HEK293 (cell line): ENCODE results near the gene CUEDC1.

Source experiments
- FEZF1 ChIP-seq: fragments of 450-650 bp; formaldehyde crosslinking; IDR thresholded peaks from 2 replicates; pipeline ENCODE4 v1.5.1; 2016; ENCODE audit warnings: missing biosample characterization, missing genetic modification characterization
- GFI1B ChIP-seq: fragments of 450-650 bp; formaldehyde crosslinking; IDR thresholded peaks from 2 replicates; pipeline ENCODE4 v1.5.1; 2016; ENCODE audit warnings: missing biosample characterization, missing genetic modification characterization
- HOXC10 ChIP-seq: sonication (generic); formaldehyde crosslinking; IDR thresholded peaks from 2 replicates; pipeline ENCODE4 v1.8.1; 2023; ENCODE audit warnings: mild to moderate bottlenecking, missing genetic modification reagents
- ZBTB8A ChIP-seq: fragments of 450-650 bp; formaldehyde crosslinking; IDR thresholded peaks from 2 replicates; pipeline ENCODE4 v1.5.1; 2016; ENCODE audit warnings: missing biosample characterization, missing genetic modification characterization
- ZFP3 ChIP-seq: fragments of 450-650 bp; formaldehyde crosslinking; IDR thresholded peaks from 2 replicates; pipeline ENCODE4 v1.5.1; 2016; ENCODE audit warnings: low read depth, missing biosample characterization, missing genetic modification characterization
- ZNF121 ChIP-seq: fragments of 450-650 bp; formaldehyde crosslinking; IDR thresholded peaks from 2 replicates; pipeline ENCODE4 v1.5.1; 2016; ENCODE audit warnings: missing biosample characterization, missing genetic modification characterization
- ZNF140 ChIP-seq: fragments of 450-650 bp; formaldehyde crosslinking; IDR thresholded peaks from 2 replicates; pipeline ENCODE4 v1.5.1; 2016; ENCODE audit warnings: missing biosample characterization, missing genetic modification characterization
- ZNF175 ChIP-seq: fragments of 450-650 bp; formaldehyde crosslinking; IDR thresholded peaks from 2 replicates; pipeline ENCODE4 v1.5.1; 2016; ENCODE audit warnings: missing biosample characterization, missing genetic modification characterization
- ZNF2 ChIP-seq: fragments of 450-650 bp; formaldehyde crosslinking; IDR thresholded peaks from 2 replicates; pipeline ENCODE4 v1.5.1; 2016; ENCODE audit warnings: missing biosample characterization, missing genetic modification characterization
- ZNF292 ChIP-seq: fragments of 450-650 bp; formaldehyde crosslinking; IDR thresholded peaks from 2 replicates; pipeline ENCODE4 v1.5.1; 2016; ENCODE audit warnings: low read depth, missing biosample characterization, missing genetic modification characterization, borderline replicate concordance
- ZNF335 ChIP-seq: fragments of 450-650 bp; formaldehyde crosslinking; conservative IDR thresholded peaks from 2 replicates; pipeline ENCODE4 v1.5.1; 2016; ENCODE audit warnings: missing biosample characterization, missing genetic modification characterization
- ZNF548 ChIP-seq: fragments of 450-650 bp; formaldehyde crosslinking; IDR thresholded peaks from 2 replicates; pipeline ENCODE4 v1.5.1; 2016; ENCODE audit warnings: missing biosample characterization, missing genetic modification characterization
- ZNF560 ChIP-seq: fragments of 450-650 bp; formaldehyde crosslinking; IDR thresholded peaks from 2 replicates; pipeline ENCODE4 v1.5.1; 2017; ENCODE audit warnings: missing biosample characterization, missing genetic modification characterization, borderline replicate concordance
- ZNF600 ChIP-seq: fragments of 450-650 bp; formaldehyde crosslinking; IDR thresholded peaks from 2 replicates; pipeline ENCODE4 v1.5.1; 2016; ENCODE audit warnings: missing biosample characterization, missing genetic modification characterization
- ZNF76 ChIP-seq: fragments of 450-650 bp; formaldehyde crosslinking; IDR thresholded peaks from 2 replicates; pipeline ENCODE4; 2016; ENCODE audit warnings: low read depth, missing biosample characterization, missing genetic modification characterization, borderline replicate concordance
- TF ChIP-seq, protein P1 (sequence below): fragments of 450-650 bp; formaldehyde crosslinking; conservative IDR thresholded peaks from 2 replicates; pipeline ENCODE4 v1.5.1; 2016; ENCODE audit warnings: low read depth, missing biosample characterization, missing genetic modification characterization
- TF ChIP-seq, protein P2 (sequence below): fragments of 450-650 bp; formaldehyde crosslinking; IDR thresholded peaks from 2 replicates; pipeline ENCODE4 v1.5.1; 2016; ENCODE audit warnings: missing biosample characterization, missing genetic modification characterization
- TF ChIP-seq, protein P3 (sequence below): fragments of 450-650 bp; formaldehyde crosslinking; IDR thresholded peaks from 2 replicates; pipeline ENCODE4 v1.5.1; 2016; ENCODE audit warnings: missing biosample characterization, missing genetic modification characterization
- TF ChIP-seq, protein P4 (sequence below): fragments of 450-650 bp; formaldehyde crosslinking; IDR thresholded peaks from 2 replicates; pipeline ENCODE4 v1.5.0; 2017; ENCODE audit warnings: missing biosample characterization, missing genetic modification characterization, borderline replicate concordance
- TF ChIP-seq, protein P5 (sequence below): fragments of 450-650 bp; IDR thresholded peaks from 2 replicates; pipeline ENCODE4 v1.5.1; 2018; ENCODE audit warnings: missing biosample characterization, missing genetic modification characterization
- TF ChIP-seq, protein P6 (sequence below): fragments of 450-650 bp; formaldehyde crosslinking; IDR thresholded peaks from 2 replicates; pipeline ENCODE4 v1.5.1; 2016; ENCODE audit warnings: missing biosample characterization, missing genetic modification characterization
- TF ChIP-seq, protein P7 (sequence below): fragments of 450-650 bp; formaldehyde crosslinking; optimal IDR thresholded peaks from 2 replicates; pipeline ENCODE3; 2016; ENCODE audit warnings: missing biosample characterization, mild to moderate bottlenecking, missing genetic modification characterization
- TF ChIP-seq, protein P8 (sequence below): fragments of 450-650 bp; formaldehyde crosslinking; IDR thresholded peaks from 2 replicates; pipeline ENCODE4 v1.5.1; 2016; ENCODE audit warnings: missing biosample characterization, missing genetic modification characterization

CUEDC1 gene

DNA sequence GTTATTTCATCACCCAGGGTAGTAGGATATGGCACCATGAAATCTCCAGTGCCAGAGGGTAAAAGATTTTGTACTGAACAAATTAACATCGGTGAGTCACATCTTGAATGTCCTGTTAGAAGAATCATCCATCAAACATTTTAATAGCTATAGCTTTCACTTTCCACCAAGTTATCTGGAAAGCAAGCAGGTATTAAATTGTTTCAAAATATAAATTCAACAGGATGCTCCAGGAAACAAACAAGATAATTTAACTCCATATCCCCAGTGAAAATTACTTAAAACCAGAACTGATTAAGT is 30.4 kb upstream of the CUEDC1 start (continued):
- TF ChIP-seq, protein P1, sequence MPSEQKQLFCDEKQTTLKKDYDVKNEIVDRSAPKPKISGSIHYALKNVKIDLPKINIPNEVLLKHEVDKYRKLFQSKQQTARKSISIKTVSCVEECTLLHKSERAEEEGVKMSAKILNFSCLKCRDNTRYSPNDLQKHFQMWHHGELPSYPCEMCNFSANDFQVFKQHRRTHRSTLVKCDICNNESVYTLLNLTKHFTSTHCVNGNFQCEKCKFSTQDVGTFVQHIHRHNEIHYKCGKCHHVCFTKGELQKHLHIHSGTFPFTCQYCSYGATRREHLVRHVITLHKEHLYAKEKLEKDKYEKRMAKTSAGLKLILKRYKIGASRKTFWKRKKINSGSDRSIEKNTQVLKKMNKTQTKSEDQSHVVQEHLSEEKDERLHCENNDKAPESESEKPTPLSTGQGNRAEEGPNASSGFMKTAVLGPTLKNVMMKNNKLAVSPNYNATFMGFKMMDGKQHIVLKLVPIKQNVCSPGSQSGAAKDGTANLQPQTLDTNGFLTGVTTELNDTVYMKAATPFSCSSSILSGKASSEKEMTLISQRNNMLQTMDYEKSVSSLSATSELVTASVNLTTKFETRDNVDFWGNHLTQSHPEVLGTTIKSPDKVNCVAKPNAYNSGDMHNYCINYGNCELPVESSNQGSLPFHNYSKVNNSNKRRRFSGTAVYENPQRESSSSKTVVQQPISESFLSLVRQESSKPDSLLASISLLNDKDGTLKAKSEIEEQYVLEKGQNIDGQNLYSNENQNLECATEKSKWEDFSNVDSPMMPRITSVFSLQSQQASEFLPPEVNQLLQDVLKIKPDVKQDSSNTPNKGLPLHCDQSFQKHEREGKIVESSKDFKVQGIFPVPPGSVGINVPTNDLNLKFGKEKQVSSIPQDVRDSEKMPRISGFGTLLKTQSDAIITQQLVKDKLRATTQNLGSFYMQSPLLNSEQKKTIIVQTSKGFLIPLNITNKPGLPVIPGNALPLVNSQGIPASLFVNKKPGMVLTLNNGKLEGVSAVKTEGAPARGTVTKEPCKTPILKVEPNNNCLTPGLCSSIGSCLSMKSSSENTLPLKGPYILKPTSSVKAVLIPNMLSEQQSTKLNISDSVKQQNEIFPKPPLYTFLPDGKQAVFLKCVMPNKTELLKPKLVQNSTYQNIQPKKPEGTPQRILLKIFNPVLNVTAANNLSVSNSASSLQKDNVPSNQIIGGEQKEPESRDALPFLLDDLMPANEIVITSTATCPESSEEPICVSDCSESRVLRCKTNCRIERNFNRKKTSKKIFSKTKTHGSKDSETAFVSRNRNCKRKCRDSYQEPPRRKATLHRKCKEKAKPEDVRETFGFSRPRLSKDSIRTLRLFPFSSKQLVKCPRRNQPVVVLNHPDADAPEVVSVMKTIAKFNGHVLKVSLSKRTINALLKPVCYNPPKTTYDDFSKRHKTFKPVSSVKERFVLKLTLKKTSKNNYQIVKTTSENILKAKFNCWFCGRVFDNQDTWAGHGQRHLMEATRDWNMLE (tag by site-specific recombination), result no peak; the same call in 1 of the 2 replicates
- no peak for TF ChIP-seq ZNF292 (tag by site-specific recombination)
- TF ChIP-seq, protein P2, sequence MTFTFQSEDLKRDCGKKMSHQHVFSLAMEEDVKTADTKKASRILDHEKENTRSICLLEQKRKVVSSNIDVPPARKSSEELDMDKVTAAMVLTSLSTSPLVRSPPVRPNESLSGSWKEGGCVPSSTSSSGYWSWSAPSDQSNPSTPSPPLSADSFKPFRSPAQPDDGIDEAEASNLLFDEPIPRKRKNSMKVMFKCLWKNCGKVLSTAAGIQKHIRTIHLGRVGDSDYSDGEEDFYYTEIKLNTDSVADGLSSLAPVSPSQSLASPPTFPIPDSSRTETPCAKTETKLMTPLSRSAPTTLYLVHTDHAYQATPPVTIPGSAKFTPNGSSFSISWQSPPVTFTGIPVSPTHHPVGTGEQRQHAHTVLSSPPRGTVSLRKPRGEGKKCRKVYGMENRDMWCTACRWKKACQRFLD (tag by site-specific recombination), result no peak
- no peak for TF ChIP-seq ZNF121 (tag by site-specific recombination)
- TF ChIP-seq ZNF600 (tag by site-specific recombination), result peak; percentile 87
- peak; percentile 23; the same call in 1 of the 2 replicates for TF ChIP-seq ZNF2 (tag by site-specific recombination)
- TF ChIP-seq ZNF175, result no peak
- TF ChIP-seq, protein P3, sequence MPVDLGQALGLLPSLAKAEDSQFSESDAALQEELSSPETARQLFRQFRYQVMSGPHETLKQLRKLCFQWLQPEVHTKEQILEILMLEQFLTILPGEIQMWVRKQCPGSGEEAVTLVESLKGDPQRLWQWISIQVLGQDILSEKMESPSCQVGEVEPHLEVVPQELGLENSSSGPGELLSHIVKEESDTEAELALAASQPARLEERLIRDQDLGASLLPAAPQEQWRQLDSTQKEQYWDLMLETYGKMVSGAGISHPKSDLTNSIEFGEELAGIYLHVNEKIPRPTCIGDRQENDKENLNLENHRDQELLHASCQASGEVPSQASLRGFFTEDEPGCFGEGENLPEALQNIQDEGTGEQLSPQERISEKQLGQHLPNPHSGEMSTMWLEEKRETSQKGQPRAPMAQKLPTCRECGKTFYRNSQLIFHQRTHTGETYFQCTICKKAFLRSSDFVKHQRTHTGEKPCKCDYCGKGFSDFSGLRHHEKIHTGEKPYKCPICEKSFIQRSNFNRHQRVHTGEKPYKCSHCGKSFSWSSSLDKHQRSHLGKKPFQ (tag by site-specific recombination), result no peak
- TF ChIP-seq ZNF548 (tag by site-specific recombination), result no peak
- no peak for TF ChIP-seq HOXC10 (CRISPR knock-in tag)
- TF ChIP-seq, protein P4, sequence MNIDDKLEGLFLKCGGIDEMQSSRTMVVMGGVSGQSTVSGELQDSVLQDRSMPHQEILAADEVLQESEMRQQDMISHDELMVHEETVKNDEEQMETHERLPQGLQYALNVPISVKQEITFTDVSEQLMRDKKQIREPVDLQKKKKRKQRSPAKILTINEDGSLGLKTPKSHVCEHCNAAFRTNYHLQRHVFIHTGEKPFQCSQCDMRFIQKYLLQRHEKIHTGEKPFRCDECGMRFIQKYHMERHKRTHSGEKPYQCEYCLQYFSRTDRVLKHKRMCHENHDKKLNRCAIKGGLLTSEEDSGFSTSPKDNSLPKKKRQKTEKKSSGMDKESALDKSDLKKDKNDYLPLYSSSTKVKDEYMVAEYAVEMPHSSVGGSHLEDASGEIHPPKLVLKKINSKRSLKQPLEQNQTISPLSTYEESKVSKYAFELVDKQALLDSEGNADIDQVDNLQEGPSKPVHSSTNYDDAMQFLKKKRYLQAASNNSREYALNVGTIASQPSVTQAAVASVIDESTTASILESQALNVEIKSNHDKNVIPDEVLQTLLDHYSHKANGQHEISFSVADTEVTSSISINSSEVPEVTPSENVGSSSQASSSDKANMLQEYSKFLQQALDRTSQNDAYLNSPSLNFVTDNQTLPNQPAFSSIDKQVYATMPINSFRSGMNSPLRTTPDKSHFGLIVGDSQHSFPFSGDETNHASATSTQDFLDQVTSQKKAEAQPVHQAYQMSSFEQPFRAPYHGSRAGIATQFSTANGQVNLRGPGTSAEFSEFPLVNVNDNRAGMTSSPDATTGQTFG (tag by site-specific recombination), result no peak
- TF ChIP-seq, protein P5, sequence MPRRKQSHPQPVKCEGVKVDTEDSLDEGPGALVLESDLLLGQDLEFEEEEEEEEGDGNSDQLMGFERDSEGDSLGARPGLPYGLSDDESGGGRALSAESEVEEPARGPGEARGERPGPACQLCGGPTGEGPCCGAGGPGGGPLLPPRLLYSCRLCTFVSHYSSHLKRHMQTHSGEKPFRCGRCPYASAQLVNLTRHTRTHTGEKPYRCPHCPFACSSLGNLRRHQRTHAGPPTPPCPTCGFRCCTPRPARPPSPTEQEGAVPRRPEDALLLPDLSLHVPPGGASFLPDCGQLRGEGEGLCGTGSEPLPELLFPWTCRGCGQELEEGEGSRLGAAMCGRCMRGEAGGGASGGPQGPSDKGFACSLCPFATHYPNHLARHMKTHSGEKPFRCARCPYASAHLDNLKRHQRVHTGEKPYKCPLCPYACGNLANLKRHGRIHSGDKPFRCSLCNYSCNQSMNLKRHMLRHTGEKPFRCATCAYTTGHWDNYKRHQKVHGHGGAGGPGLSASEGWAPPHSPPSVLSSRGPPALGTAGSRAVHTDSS (tag by site-specific recombination), result no peak
- TF ChIP-seq, protein P6, sequence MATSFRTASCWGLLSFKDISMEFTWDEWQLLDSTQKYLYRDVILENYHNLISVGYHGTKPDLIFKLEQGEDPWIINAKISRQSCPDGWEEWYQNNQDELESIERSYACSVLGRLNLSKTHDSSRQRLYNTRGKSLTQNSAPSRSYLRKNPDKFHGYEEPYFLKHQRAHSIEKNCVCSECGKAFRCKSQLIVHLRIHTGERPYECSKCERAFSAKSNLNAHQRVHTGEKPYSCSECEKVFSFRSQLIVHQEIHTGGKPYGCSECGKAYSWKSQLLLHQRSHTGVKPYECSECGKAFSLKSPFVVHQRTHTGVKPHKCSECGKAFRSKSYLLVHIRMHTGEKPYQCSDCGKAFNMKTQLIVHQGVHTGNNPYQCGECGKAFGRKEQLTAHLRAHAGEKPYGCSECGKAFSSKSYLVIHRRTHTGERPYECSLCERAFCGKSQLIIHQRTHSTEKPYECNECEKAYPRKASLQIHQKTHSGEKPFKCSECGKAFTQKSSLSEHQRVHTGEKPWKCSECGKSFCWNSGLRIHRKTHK (tag by site-specific recombination), result no peak
- TF ChIP-seq ZNF140, result no peak
- TF ChIP-seq FEZF1 (tag by site-specific recombination), result 0 out of 2 replicates have a peak, but pooled peaks have one; percentile 18
- TF ChIP-seq ZFP3, result no peak
- TF ChIP-seq ZNF560 (tag by site-specific recombination), result no peak
- TF ChIP-seq, protein P7, sequence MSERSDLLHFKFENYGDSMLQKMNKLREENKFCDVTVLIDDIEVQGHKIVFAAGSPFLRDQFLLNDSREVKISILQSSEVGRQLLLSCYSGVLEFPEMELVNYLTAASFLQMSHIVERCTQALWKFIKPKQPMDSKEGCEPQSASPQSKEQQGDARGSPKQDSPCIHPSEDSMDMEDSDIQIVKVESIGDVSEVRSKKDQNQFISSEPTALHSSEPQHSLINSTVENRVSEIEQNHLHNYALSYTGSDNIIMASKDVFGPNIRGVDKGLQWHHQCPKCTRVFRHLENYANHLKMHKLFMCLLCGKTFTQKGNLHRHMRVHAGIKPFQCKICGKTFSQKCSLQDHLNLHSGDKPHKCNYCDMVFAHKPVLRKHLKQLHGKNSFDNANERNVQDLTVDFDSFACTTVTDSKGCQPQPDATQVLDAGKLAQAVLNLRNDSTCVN (tag by site-specific recombination), result no peak
- TF ChIP-seq, protein P8, sequence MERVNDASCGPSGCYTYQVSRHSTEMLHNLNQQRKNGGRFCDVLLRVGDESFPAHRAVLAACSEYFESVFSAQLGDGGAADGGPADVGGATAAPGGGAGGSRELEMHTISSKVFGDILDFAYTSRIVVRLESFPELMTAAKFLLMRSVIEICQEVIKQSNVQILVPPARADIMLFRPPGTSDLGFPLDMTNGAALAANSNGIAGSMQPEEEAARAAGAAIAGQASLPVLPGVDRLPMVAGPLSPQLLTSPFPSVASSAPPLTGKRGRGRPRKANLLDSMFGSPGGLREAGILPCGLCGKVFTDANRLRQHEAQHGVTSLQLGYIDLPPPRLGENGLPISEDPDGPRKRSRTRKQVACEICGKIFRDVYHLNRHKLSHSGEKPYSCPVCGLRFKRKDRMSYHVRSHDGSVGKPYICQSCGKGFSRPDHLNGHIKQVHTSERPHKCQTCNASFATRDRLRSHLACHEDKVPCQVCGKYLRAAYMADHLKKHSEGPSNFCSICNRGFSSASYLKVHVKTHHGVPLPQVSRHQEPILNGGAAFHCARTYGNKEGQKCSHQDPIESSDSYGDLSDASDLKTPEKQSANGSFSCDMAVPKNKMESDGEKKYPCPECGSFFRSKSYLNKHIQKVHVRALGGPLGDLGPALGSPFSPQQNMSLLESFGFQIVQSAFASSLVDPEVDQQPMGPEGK, result 0 out of 2 replicates have a peak, but pooled peaks have one; percentile 40
- peak; percentile 56; the same call in 1 of the 2 replicates for TF ChIP-seq GFI1B (tag by site-specific recombination)
- TF ChIP-seq ZNF76 (tag by site-specific recombination), result no peak
- TF ChIP-seq ZNF335 (tag by site-specific recombination), result no peak
- TF ChIP-seq ZBTB8A (tag by site-specific recombination), result no peak
